Karpas-422 (cell line): Measurements from ENCODE around the gene RANGRF. TPM values are rescaled to one million over a fixed set of nuclear protein-coding genes. Genes with fewer than 3 reads are reported as not detected.
A peak's percentile ranks its signal among the peaks of the same experiment; 100 is the strongest.

ENCODE experiments used
- DNase-seq: peaks from one replicate; pipeline ENCODE4 v3.0.0-alpha.2; 2015
- H2AFZ ChIP-seq: fragments of 200-600 bp; sonication (generic); 2 replicates; pipeline ENCODE4 v1.6.1; 2014; ENCODE audit warnings: antibody characterized with exemption, low read length, mixed read lengths
- H3K27ac ChIP-seq: fragments of 200-600 bp; sonication (generic); 2 replicates; pipeline ENCODE4 v1.5.1; 2014; ENCODE audit warnings: mild to moderate bottlenecking, low read length, moderate library complexity
- H3K27me3 ChIP-seq: fragments of 200-600 bp; sonication (generic); 2 replicates; pipeline ENCODE4 v1.6.1; 2014; ENCODE audit warnings: low read length, mixed read lengths
- H3K36me3 ChIP-seq: fragments of 200-600 bp; sonication (generic); 2 replicates; pipeline ENCODE4 v1.6.1; 2014; ENCODE audit warnings: low read length, mixed read lengths; ENCODE audit not compliant: insufficient read depth
- H3K4me1 ChIP-seq: fragments of 200-600 bp; sonication (generic); 2 replicates; pipeline ENCODE4 v1.6.1; 2014; ENCODE audit warnings: mild to moderate bottlenecking, low read length, mixed read lengths
- H3K4me2 ChIP-seq: fragments of 200-600 bp; sonication (generic); 2 replicates; pipeline ENCODE4 v1.6.1; 2014; ENCODE audit warnings: low read length, low read depth, mild to moderate bottlenecking; ENCODE audit not compliant: poor library complexity, severe bottlenecking
- H3K4me3 ChIP-seq: fragments of 200-600 bp; sonication (generic); 2 replicates; pipeline ENCODE4 v1.5.1; 2014; ENCODE audit warnings: mild to moderate bottlenecking, antibody characterized with exemption, low read length, mixed read lengths
- H3K79me2 ChIP-seq: fragments of 200-600 bp; sonication (generic); 2 replicates; pipeline ENCODE4 v1.6.1; 2014; ENCODE audit warnings: mild to moderate bottlenecking, low read length, mixed read lengths
- H3K9ac ChIP-seq: fragments of 200-600 bp; sonication (generic); 2 replicates; pipeline ENCODE4 v1.6.0; 2014; ENCODE audit warnings: low read length
- H3K9me2 ChIP-seq: fragments of 200-600 bp; sonication (generic), shearing (Covaris generic); replicated peaks from 2 replicates; pipeline ENCODE4 v1.6.0; 2014; ENCODE audit warnings: mild to moderate bottlenecking, low read length, moderate library complexity; ENCODE audit not compliant: insufficient read depth
- H3K9me3 ChIP-seq: fragments of 300-700, 200-600 bp; sonication (generic); 2 replicates; pipeline ENCODE4 v1.6.1; 2014; ENCODE audit warnings: low read length, mixed read lengths
- H4K20me1 ChIP-seq: fragments of 200-600 bp; sonication (generic); 2 replicates; pipeline ENCODE4 v1.6.1; 2014; ENCODE audit warnings: mild to moderate bottlenecking, antibody characterized with exemption, low read length, low read depth; ENCODE audit not compliant: insufficient read depth
- total RNA-seq: library from RNA; depleted of rRNA; stranded (reverse); fragments of >200 nt; shearing (Covaris generic); gene quantifications from 2 replicates; pipeline ENCODE4 v1.2.3, GENCODE V29; 2014; ENCODE audit warnings: low replicate concordance

The RANGRF gene
- total RNA-seq, 1 experiment from 2014 or later: 25.5 TPM

GRCh38 chr17:8312726-8313600 is 24.5 kb downstream of the RANGRF start:
- Histone ChIP-seq H3K9me2 (no peaks in the 10 kb centered on the region), H3K4me2 (no peak overlapping the region), H3K36me3 (no peaks in the 10 kb centered on the region), H3K79me2 (no peaks in the 10 kb centered on the region), H3K4me3 (no peak overlapping the region), H3K4me1 (no peaks in the 10 kb centered on the region), H4K20me1 (no peaks in the 10 kb centered on the region), H3K27ac (no peak overlapping the region), H3K9me3 (no peaks in the 10 kb centered on the region), H3K27me3 (no peaks in the 10 kb centered on the region), H3K9ac (no peak overlapping the region), H2AFZ (no peak overlapping the region)
- DNase-seq: no peak

DNA sequence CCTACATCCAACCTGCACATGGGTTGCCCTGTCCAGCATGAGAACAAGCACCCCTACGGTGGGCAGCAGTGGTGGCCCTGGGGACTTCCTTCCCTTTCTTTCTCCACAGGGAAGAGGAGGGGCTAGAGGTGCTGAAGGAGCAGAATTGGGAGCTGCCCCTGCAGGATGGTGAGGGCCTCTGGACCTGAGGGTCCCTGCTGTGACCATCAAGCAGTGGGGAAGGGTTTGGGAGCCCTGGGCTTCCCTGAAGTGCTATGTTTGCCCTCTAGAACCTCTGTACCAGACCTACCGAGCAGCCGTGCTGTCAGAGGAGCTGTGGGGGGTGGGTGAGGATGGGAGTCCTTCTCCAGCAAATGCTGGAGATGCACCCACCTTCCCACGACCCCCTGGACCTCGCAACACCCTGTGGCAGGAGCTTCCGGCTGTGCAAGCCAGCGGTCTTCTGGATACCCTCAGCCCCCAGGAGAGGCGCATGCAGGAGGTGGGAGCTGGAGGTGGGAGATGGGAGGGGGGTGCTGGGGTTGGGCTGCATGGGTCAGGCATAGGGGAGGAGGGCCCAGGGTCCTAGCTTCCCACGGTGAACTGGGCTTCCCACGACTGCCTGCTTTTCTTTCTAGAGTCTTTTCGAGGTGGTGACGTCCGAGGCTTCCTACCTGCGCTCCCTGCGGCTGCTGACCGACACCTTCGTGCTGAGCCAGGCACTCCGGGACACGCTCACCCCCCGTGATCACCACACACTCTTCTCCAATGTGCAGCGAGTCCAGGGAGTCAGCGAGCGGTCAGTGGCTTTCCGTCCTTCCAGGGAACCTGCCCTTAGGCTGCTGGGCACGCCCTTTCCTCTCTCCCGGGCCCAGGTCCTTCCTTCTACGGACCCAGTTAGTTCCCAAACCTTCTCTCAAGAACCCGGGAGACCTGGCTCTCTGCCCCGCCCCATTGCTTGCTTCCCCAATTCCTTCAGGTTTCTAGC is 26.6 kb downstream of the RANGRF start:
- Histone ChIP-seq H4K20me1 (no peaks in the 10 kb centered on the region), H3K9me2 (no peaks in the 10 kb centered on the region), H3K36me3 (no peaks in the 10 kb centered on the region), H3K4me2 (no peak overlapping the region), H3K4me1 (no peaks in the 10 kb centered on the region), H3K9ac (no peak overlapping the region), H3K79me2 (no peaks in the 10 kb centered on the region), H3K9me3 (no peaks in the 10 kb centered on the region), H3K4me3 (no peak overlapping the region), H3K27me3 (no peaks in the 10 kb centered on the region), H2AFZ (no peak overlapping the region), H3K27ac (no peak overlapping the region)
- no peak for DNase-seq

DNA sequence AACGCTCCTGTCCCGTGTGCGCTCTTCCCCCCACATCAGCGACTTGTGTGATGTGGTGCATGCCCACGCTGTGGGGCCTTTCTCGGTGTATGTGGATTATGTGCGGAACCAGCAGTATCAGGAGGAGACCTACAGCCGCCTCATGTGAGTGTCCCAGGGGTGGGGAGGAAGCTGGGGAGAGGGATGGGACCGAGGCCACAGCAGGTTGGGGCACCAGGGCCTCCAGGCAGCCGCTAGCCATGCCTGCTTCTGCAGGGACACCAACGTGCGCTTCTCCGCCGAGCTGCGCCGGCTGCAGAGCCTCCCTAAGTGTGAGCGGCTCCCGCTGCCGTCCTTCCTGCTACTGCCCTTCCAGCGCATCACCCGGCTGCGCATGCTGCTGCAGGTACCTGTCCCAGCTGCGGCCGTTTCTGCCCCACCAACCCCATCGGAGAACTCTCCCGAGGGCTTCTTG is 27.3 kb downstream of the RANGRF start:
- Histone ChIP-seq H3K4me3 (no peak overlapping the region), H3K9ac (no peak overlapping the region), H3K4me2 (no peak overlapping the region), H3K9me2 (no peaks in the 10 kb centered on the region), H3K79me2 (no peaks in the 10 kb centered on the region), H3K27ac (no peak overlapping the region), H4K20me1 (no peaks in the 10 kb centered on the region), H3K4me1 (no peaks in the 10 kb centered on the region), H3K36me3 (no peaks in the 10 kb centered on the region), H3K27me3 (no peaks in the 10 kb centered on the region), H3K9me3 (no peaks in the 10 kb centered on the region), H2AFZ (no peak overlapping the region)
- DNase-seq: no peak

- Histone ChIP-seq H3K9me2 (no peaks in the 10 kb centered on the region), H4K20me1 (no peaks in the 10 kb centered on the region), H3K9me3 (no peaks in the 10 kb centered on the region), H3K4me3 (no peak overlapping the region), H3K27ac (no peak overlapping the region), H3K4me2 (no peak overlapping the region), H3K4me1 (no peaks in the 10 kb centered on the region), H3K36me3 (no peaks in the 10 kb centered on the region), H3K79me2 (no peaks in the 10 kb centered on the region), H3K27me3 (no peaks in the 10 kb centered on the region), H3K9ac (no peak overlapping the region), H2AFZ (no peak overlapping the region)
- no peak for DNase-seq
Observed at GRCh38 chr17:8318010-8318935, 29.8 kb downstream of the RANGRF start.

DNA sequence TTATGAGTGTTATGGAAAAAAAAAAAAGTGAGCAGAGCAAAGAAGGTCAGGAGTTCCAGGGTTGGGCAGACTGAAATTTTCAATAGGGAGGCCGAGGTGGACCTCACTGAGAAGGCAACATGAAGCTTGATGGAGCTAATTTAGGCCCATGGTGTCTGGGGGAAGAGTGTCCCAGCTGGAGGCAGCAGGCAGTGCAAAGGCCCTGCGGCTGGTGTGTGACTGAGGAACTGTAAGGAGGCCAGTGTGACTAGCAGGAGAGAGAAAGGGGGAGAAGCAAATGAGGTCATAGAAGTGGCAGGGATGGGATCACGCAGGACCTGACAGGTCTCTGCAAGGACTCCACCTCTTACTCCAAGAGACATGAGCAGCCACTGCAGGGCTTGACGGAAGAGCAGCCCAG is 31.8 kb downstream of the RANGRF start:
- Histone ChIP-seq H3K36me3 (no peaks in the 10 kb centered on the region), H3K4me2 (no peak overlapping the region), H3K9me3 (no peaks in the 10 kb centered on the region), H3K9me2 (no peaks in the 10 kb centered on the region), H3K79me2 (no peaks in the 10 kb centered on the region), H3K27me3 (no peaks in the 10 kb centered on the region), H2AFZ (no peak overlapping the region), H3K27ac (no peak overlapping the region), H3K9ac (no peak overlapping the region), H3K4me1 (no peaks in the 10 kb centered on the region), H3K4me3 (no peak overlapping the region), H4K20me1 (no peaks in the 10 kb centered on the region)
- no peak for DNase-seq

- Histone ChIP-seq H3K27ac (no peak overlapping the region), H3K9me2 (no peaks in the 10 kb centered on the region), H3K9ac (no peak overlapping the region), H4K20me1 (no peaks in the 10 kb centered on the region), H3K36me3 (no peaks in the 10 kb centered on the region), H2AFZ (no peak overlapping the region), H3K4me2 (no peak overlapping the region), H3K9me3 (no peaks in the 10 kb centered on the region), H3K4me1 (no peaks in the 10 kb centered on the region), H3K27me3 (no peaks in the 10 kb centered on the region), H3K79me2 (no peaks in the 10 kb centered on the region), H3K4me3 (no peak overlapping the region)
- DNase-seq: peak; percentile 79
Observed at GRCh38 chr17:8320990-8321389, 32.5 kb downstream of the RANGRF start.

GRCh38 chr17:8322061-8322460 is 33.6 kb downstream of the RANGRF start:
- Histone ChIP-seq H3K36me3 (no peaks in the 10 kb centered on the region), H3K9ac (no peak overlapping the region), H3K9me2 (no peaks in the 10 kb centered on the region), H4K20me1 (no peaks in the 10 kb centered on the region), H3K4me1 (no peaks in the 10 kb centered on the region), H2AFZ (no peak overlapping the region), H3K9me3 (no peaks in the 10 kb centered on the region), H3K27me3 (no peaks in the 10 kb centered on the region), H3K4me2 (no peak overlapping the region), H3K79me2 (no peaks in the 10 kb centered on the region), H3K27ac (no peak overlapping the region), H3K4me3 (no peak overlapping the region)
- no peak for DNase-seq
